ENCODE data around the gene NHS.

The NHS gene

GRCh38 chrX:17459008-17459611 is 84.1 kb downstream of the NHS start:
- no peak for TF ChIP-seq EZH2 (IDR thresholded peaks at IDR 0.05; ENCODE audit: borderline replicate concordance, low read depth, low read length, severe bottlenecking)
- no peak for TF ChIP-seq CTCF (IDR thresholded peaks at IDR 0.05; ENCODE audit: borderline replicate concordance, extremely low read depth, low read length, poor library complexity, severe bottlenecking)
- Histone ChIP-seq H3K4me1 (ENCODE audit: insufficient read depth, low read length) (no peaks in the 10 kb centered on the region), H2AFZ (ENCODE audit: low read depth, low read length) (no peak overlapping the region), H3K9me3 (ENCODE audit: insufficient read depth, low read length, severe bottlenecking) (no peaks in the 10 kb centered on the region), H3K27me3 (ENCODE audit: insufficient read depth, low read length, poor library complexity) (no peaks in the 10 kb centered on the region), H3K79me2 (ENCODE audit: insufficient read depth, low read length) (no peaks in the 10 kb centered on the region), H3K9ac (ENCODE audit: low read depth, low read length) (no peak overlapping the region), H3K4me3 (ENCODE audit: low read depth in 1 of 2, low read length in 2 of 2) (no peak overlapping the region), H4K20me1 (ENCODE audit: insufficient read depth, low read length) (no peaks in the 10 kb centered on the region), H3K4me2 (ENCODE audit: insufficient read depth, low read length) (no peak overlapping the region), H3K27ac (ENCODE audit: low read length) (no peak overlapping the region), H3K36me3 (ENCODE audit: insufficient read depth, low read length) (no peaks in the 10 kb centered on the region)
- DNase-seq (no peak), ATAC-seq (ENCODE audit: insufficient read depth, low read depth) (no peak)

- Histone ChIP-seq H3K4me3 (ENCODE audit: low read depth in 1 of 2, low read length in 2 of 2) (no peak overlapping the region), H3K4me2 (ENCODE audit: insufficient read depth, low read length) (no peak overlapping the region), H3K9ac (ENCODE audit: low read depth, low read length) (no peak overlapping the region), H4K20me1 (ENCODE audit: insufficient read depth, low read length) (no peaks in the 10 kb centered on the region), H2AFZ (ENCODE audit: low read depth, low read length) (no peak overlapping the region), H3K27ac (ENCODE audit: low read length) (no peak overlapping the region), H3K79me2 (ENCODE audit: insufficient read depth, low read length) (no peaks in the 10 kb centered on the region), H3K36me3 (ENCODE audit: insufficient read depth, low read length) (no peaks in the 10 kb centered on the region), H3K27me3 (ENCODE audit: insufficient read depth, low read length, poor library complexity) (no peaks in the 10 kb centered on the region), H3K4me1 (ENCODE audit: insufficient read depth, low read length) (no peaks in the 10 kb centered on the region), H3K9me3 (ENCODE audit: insufficient read depth, low read length, severe bottlenecking) (no peaks in the 10 kb centered on the region)
- no peak for DNase-seq
- TF ChIP-seq EZH2 (IDR thresholded peaks at IDR 0.05; ENCODE audit: borderline replicate concordance, low read depth, low read length, severe bottlenecking), result no peak
- TF ChIP-seq CTCF (IDR thresholded peaks at IDR 0.05; ENCODE audit: borderline replicate concordance, extremely low read depth, low read length, poor library complexity, severe bottlenecking), result no peak
- ATAC-seq (ENCODE audit: insufficient read depth, low read depth), result no peak
Measured at GRCh38 chrX:17459661-17460060, 84.7 kb downstream of the NHS start.

GRCh38 chrX:17462881-17463280 is 87.9 kb downstream of the NHS start:
- TF ChIP-seq CTCF (IDR thresholded peaks at IDR 0.05; ENCODE audit: borderline replicate concordance, extremely low read depth, low read length, poor library complexity, severe bottlenecking) (no peak), EZH2 (IDR thresholded peaks at IDR 0.05; ENCODE audit: borderline replicate concordance, low read depth, low read length, severe bottlenecking) (no peak)
- Histone ChIP-seq H3K27me3 (ENCODE audit: insufficient read depth, low read length, poor library complexity) (no peaks in the 10 kb centered on the region), H3K9me3 (ENCODE audit: insufficient read depth, low read length, severe bottlenecking) (no peaks in the 10 kb centered on the region), H3K79me2 (ENCODE audit: insufficient read depth, low read length) (no peaks in the 10 kb centered on the region), H3K4me3 (ENCODE audit: low read depth in 1 of 2, low read length in 2 of 2) (no peak overlapping the region), H3K9ac (ENCODE audit: low read depth, low read length) (no peak overlapping the region), H2AFZ (ENCODE audit: low read depth, low read length) (no peak overlapping the region), H4K20me1 (ENCODE audit: insufficient read depth, low read length) (no peaks in the 10 kb centered on the region), H3K36me3 (ENCODE audit: insufficient read depth, low read length) (no peaks in the 10 kb centered on the region), H3K4me2 (ENCODE audit: insufficient read depth, low read length) (no peak overlapping the region), H3K4me1 (ENCODE audit: insufficient read depth, low read length) (no peaks in the 10 kb centered on the region), H3K27ac (ENCODE audit: low read length) (no peak overlapping the region)
- DNase-seq (no peak), ATAC-seq (ENCODE audit: insufficient read depth, low read depth) (no peak)
